NCI-H524 treated with DMSO at 0.1 percent for 48 hours (cell line): ENCODE measurements around the gene UBTD1.
"Not testable (repeated sequence)": the region's sequence is repeated elsewhere in the genome, so short reads cannot be mapped to it uniquely, and the experiment has no call there.

ENCODE experiments used
- DNase-seq: peaks from one replicate; lab custom pipeline; 2025; lab: John Stamatoyannopoulos, UW

UBTD1 gene

DNA sequence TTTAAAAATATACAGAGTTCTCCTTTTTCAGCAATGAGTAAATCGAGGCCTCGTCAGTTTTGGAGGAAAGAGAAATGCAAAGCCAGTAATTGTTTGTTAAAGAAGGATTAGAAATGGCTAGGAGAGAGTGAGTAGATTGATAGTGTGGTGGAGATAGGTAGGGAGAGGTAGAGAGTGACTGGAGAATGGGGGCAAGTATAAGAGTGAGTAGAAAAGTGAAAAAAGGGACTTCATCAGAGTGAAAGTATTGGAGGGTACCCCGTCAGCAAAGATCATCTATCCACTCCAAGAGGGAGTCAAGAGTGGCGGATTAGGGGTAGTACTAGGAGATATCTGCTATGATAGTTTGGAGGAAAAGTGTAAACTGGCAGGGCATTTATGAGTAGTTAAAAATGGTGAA, 64.6 kb downstream of the UBTD1 start:
- no peak for DNase-seq

DNA sequence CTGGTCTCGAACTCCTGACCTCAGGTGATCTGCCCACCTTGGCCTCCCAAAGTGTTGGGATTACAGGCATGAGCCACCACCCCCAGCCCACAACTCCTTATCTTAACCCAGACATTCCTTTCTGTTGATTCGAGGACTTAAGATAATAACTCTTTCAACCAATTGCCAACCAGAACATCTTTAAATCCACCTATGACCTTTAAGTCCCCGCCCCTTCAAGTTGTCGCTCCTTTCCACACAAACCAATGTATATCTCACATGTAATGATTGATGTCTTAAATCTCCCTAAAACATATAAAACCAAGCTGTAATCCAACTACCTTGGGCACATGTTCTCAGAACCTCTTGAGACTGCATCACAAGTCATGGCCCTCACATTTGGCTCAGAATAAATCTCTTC, 66.1 kb downstream of the UBTD1 start:
- DNase-seq = no peak

DNA sequence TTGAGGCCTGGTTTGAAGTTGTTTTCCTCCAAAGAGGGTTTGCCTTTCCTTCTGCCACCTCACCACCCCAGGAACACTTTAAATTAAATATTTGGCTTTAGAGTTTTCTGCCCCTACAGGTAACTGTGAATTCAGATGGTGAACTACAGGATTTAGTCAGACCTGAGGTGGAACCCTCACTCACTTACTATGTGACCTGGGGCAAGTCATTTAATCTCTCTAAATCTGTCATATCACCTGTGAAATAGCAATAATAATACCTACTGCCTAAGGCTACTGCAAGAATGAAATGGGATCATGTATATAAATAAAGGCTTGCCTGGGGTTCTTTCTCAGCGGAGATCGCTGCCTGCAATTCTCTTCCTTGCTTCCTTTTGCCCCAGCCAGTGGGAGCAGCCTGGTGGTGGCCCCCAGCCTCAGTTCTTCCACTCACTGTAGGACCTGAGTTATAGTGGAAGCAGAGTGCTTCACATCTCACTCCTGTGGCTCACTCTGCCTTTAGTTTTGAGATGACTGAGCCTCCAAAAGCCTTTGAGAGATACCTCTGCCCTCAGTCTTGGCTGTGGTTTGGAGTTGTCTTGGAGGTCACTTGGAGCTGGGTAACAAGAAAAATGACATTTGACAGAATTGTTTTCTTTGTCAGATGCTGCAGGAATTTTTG, 67.7 kb downstream of the UBTD1 start:
- DNase-seq = no peak

DNA sequence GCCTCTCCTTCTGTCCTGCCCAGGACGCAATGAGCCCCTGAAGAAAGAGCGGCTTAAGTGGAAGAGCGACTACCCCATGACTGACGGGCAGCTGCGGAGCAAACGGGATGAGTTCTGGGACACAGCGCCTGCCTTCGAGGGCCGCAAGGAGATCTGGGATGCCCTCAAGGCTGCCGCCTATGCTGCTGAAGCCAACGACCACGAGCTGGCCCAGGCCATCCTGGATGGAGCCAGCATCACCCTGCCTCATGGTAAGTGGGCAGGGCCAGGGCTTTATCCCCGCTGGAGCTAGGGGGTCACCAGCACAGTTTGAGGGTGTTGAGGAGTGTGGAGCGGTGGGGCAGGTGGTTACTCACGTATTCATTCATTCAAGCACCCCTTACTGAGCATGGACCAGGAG, 69.2 kb downstream of the UBTD1 start:
- DNase-seq = no peak

DNA sequence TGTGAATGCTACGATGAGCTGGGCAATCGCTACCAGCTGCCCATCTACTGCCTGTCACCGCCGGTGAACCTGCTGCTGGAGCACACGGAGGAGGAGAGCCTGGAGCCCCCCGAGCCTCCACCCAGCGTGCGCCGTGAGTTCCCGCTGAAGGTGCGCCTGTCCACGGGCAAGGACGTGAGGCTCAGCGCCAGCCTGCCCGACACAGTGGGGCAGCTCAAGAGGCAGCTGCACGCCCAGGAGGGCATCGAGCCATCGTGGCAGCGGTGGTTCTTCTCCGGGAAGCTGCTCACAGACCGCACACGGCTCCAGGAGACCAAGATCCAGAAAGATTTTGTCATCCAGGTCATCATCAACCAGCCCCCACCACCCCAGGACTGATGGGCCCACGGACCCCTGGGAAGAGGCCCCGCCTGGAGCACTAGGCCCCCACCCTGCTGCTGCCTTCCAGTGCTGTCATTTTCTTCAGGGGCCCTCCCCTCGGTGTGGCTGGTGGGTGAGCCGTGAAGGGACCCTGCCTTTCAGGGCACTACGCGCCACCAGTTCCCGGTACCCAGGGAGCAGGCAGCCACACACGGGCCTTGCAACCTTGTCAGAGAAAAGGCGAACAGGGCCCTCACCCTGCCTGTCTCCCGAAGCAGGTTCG, 71.5 kb downstream of the UBTD1 start:
- no peak for DNase-seq

DNA sequence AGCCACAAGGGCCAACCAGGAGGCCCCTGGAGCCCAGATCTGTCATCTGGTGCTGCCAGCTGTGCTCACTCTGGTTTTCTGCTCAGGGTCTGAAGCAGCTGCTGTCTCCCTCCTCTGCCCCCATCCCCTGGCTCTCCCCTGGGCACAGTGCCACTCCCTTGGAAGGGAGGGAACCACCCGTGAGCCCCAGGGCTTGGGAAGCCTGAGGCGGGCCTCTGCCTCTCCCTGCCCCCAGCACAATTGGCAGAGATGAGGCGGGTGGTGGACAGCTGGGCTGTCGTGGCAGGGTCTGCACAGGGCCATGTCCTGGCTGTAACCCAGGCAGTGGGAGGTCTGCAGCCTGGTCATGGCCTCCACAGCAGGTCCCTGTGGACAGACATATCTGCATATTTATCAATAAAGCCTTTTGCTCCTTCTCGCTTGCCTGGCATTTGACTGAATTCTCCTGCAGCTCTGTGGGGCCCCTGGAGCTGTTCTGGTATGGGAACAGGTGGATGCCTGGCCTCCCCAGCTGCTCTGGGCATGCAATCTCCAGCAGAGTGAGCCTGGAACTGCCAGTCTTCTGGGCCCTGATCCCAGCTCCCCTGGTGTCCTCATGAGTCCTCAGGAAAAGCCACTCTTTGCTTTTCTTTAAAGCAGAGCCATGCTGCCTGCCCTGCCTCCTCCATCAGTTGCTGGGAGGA, 72.2 kb downstream of the UBTD1 start:
- no peak for DNase-seq

DNA sequence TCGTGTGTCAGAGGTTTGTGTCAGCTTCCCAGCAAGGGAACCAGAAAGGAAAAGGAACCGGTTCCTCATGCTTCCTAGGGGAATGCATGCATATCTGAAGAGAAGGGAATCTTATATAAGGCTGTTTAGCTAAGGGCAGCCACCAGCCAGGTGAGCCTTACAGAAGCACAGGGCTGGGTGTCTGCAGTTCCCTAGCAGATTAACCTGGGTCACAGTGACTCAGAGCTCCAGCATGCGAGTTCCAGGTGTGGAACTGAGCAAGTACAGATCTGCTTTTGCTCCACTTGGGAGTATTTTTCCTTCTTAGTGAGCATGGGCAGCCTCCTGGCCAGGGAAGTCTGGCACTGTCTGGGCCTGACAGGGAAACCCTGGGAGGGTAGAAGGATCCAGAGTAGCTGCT, 72.9 kb downstream of the UBTD1 start:
- no peak for DNase-seq

DNA sequence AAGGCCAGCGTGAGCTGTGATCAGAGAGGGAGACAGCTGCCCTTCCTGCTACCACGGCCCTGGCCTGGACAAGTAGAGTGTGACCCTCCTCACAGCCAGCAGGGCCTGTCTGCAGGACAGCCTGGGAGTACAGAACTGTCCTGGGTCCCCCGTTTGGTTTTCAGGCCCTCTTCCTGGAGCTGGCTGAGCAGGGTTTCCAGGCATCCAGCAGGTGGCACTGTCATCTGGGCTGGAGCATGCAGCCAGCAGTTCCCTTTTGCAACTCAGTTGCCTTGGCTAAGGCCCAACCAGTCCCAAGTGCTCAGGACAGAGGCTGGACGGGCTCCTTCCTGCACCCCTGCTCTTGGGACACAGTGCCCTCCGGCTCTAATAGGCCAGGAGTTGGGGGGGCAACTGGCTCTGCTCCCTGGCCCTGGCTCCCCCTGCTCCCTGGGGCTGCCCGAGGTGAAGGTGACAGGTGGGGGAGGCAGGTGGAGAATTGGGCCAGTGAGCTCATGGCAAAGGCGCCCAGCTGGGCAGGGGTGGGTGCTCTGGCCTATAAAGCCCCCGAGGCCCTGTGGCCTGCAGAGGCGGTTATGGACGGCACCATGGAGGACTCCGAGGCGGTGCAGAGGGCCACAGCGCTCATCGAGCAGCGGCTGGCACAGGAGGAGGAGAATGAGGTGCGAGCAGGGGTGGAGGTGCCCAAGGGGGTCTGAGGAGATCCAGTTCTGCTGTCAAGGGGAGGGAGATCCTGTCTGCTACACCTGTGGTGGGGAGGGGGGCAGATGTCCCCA, 73.7 kb downstream of the UBTD1 start, which contains the start of gene ANKRD2:
Gene ANKRD2, plus strand, starts transcription at position 566 of the 776 bp plus-strand sequence. Its CDS starts 10 bp downstream, at position 576.
- no peak for DNase-seq

DNA sequence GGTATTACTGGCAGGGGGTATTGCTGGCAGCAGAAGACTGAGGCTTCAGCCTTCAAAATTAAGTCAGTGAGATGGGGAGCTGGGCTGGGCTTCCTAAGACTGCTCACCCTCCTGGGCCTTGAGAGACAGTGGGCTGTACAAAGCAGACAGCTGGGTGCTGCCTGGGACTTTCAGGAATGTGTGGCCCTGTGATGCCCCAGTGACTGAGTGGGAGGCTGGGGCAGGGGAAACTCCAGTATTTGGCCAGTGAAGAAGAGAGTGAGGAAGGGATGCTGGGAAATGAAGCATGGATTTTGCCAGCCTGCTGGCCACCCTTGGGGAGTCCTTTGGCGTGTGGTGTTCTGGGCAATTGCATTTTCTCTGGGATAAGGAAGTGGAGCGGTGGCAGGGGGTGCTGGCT, 74.3 kb downstream of the UBTD1 start:
- DNase-seq = no peak

DNA sequence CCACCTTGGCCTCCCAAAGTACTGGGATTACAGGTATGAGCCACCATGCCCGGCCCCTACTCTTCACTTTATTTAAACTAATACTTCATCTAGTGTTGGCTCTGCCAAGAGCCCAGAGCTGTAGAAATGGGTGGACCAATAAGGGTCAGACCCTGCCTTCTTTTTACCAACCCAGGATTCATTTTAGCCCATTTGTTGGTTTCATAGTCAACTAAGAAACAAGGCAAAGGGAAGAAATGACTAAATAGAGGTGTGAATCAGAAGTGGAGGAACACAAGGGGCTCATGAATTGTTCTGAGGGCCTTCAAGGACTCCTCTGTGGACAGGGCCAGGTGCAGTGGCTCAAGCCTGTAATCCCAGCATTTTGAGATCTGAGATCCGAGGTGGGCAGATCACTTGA, 74.9 kb downstream of the UBTD1 start:
- DNase-seq = no peak

DNA sequence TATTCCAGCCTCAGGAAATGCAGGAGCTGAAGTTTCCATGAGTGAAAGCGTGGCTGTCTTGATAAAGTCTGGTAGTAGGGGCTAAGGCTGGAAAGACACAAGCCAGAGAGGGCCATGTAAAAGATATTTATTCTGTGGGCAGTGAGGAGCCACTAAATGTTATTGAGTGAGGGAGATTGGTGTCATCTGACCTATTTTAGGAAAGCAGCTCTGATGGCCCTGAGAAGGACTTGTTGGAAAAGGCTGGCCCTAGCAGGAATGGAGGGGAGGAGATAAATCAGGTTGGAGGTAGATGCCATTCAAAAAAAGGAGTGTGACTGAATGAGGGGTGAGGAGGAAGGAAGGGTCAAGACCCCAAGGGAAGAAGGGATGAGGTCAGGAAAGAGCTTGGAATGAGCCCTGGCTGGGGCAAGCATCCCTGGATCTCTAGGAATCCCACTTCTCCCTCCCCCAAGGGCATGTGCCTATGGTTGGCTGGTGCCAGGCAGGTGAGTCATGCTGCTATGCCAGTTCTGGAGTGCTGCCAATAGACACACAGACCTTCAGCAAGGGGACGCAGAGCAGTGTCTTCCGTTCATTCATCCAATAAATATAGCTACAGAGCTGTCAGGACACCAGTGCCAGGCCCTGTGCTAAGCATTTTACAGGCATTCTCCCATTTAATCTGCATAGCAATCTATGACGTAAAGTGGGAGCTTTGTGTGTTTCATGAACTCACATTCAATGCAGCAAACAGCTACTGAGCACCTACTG, 75.8 kb downstream of the UBTD1 start:
- no peak for DNase-seq

DNA sequence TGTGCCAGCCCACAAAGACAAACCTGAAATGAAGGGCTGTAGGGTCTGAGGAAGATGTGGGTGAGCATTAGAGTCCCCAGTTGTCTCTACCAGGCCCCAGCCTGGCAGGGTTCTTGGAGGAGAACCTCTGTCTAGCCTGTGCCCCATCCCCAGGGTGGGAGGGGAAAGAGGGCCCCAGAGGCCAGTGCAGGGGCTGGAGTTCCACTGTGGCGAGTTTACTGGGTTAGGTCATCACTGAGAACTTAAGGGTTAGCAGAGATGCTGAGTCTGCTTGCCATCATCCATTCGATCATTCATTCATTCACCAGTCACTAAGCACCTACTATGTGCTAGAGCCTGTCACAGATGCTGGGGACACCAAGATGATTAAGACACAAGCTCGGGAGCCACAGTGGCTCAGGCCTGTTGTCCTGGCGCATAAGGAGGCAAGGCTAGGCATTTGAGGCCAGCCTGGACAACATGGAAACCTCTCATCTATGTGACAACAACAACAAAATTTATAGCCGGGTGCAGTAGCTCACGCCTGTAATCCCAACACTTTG, 76.5 kb downstream of the UBTD1 start:
- no peak for DNase-seq

DNA sequence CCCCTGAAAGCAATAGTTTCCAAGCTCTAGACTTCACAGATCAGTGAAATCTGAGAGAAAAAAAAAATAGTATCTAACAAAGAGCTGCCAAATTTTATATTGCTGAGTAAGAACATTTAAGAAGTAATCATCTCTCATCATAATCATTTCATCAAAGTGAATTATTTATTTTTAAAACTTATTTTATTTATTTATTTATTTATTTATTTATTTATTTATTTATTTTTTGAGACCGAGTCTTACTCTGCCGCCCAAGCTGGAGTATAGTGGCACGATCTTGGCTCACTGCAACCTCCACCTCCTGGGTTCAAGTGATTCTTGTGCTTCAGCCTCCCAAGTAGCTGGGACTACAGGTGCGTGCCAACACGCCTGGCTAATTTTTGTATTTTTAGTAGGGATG, 77.8 kb downstream of the UBTD1 start:
- DNase-seq = not testable (repeated sequence)

DNA sequence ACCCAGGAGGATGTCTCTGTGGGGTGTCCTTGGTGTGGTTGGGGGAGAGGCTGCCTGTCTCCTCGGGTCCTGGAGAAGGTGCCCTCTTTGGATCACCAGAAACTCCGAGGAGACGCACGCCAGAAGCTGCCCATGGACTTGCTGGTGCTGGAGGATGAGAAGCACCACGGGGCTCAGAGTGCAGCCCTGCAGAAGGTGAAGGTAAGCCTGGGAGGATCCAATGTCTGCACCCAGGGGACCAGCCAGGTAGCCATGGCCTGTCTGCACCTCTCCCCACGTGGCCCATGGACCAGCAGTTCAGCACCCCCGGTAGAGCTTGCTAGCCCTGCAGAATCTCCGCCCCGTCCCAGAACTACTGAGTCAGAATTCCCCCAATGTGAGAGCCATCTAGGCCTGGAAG, 79.0 kb downstream of the UBTD1 start:
- DNase-seq = no peak

DNA sequence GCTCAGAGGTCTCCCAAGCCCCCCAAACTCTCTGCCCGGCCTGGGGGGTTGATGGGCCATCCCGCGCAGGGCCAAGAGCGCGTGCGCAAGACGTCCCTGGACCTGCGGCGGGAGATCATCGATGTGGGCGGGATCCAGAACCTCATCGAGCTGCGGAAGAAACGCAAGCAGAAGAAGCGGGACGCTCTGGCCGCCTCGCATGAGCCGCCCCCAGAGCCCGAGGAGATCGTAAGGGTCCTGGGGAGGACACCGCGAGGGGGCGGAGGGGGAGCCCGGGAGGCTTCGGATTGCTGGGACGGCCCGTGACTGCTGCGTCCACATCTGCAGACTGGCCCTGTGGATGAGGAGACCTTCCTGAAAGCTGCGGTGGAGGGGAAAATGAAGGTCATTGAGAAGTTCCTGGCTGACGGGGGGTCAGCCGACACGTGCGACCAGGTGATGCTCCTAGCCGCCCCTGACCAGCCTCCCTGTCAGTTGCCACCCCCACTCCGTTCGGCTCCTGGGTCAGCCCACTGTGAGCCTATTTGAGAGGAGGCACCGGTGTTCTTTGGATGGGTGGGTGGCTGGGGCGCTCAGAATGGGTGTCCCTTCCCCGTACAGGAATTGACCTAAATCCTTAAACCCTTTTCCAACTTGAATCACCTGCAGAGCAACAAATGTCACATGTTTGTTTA, 79.6 kb downstream of the UBTD1 start:
- no peak for DNase-seq

DNA sequence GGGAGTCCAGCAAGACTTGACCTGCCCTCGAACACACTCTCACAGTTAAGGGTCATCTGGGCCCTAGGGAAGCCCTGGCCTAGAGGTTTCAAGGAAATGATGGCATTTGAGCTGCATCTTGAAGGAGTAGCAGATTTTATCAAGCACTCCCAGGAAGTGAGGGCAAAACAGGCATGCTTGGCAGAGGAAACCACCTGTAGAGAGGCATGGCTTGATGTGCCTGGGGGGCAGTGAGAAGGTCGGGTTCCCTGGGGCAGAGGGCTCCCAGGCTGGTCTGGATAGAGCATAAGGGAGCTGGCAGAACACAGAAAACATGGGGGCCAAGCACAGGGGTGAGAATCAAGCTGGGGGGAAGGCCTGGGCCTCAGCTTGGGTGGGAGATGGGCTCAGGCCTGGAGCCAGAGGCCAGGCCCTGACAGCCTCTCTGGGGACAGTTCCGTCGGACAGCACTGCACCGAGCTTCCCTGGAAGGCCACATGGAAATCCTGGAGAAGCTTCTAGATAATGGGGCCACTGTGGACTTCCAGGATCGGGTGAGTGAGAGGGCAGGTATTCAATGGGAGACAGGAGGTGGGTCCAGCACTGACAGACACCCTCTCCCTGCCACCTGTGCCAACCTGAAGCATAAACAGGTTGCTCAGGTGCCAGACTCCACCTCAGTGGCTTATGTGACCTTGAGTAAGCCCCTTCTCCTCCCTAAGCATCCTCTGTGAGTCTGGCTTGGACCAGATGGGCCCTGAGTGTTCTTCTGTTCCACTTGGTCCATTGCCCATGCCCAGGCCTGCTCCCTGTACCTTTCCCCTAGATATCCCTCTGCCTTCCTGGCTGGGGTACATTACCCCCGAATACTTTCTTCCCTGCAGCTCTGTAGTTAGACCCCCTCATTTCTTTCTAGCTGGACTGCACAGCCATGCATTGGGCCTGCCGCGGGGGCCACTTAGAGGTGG, 82.0 kb downstream of the UBTD1 start:
- DNase-seq = no peak

DNA sequence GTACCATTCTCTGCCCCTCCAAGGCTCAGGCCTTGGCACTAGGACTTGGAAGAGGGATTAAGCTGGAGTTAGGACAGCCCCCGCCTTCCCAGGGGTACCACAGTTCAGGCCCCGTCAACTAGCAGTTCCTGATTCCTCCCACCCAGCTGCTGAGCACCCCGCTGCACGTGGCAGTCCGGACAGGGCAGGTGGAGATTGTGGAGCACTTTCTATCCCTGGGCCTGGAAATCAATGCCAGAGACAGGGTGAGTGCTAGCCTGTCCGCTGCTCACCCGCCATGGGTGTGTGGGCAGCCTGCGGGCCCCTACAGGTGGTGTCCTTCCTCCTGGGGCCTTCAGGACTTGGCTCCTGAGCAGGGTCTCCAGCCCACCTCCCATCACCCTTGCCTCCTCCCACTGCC, 83.4 kb downstream of the UBTD1 start:
- DNase-seq = no peak

DNA sequence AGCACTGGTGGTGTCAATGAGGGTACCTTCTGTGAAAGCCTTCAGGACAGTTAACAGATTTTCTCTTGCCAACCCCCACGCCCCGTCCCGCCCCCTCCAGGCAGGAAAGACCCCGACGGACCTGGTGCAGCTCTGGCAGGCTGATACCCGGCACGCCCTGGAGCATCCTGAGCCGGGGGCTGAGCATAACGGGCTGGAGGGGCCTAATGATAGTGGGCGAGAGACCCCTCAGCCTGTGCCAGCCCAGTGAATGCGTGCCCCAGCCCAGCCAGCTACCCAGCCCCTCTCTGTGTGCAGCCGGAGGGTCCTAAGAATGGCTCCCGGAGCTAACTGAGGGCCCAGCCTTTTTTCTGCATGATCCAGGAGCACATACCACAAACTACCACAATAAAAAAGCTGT, 84.8 kb downstream of the UBTD1 start:
- DNase-seq = no peak

DNA sequence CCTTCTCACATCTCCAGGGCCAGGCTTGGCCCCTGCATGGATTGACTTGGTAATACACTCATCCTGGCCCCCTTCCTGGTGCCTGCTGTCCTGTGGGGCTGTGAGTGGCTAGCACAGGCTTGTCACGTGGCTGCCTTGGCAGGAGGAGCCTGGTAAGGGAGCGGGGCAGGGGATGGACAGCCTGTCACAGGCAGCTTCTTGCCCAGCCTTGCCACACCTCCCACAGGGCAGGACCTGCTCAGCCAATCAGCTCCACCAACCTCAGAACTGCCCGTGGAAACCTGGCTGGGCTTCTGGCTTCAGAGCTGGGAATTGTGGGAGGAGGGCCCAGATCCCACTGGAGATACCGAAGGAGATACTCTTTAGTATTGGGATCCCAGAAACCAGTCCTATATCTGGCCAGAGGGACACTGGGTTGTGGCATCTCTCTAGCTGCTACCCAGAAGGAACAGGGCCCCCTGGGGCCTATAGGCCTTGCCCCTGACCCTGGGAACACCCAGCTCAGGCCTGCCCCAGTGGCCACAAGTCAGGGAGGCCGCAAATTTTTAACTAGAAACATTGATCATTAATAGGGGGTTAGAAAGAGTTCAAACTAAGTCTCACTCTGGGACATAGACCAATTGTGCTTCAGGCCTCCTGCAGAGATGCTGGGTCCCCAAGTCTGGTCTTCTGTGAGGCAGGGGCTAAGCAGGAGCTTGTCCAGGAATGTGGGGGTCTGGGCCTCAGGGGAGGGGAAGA, 85.5 kb downstream of the UBTD1 start, which contains the start of gene HOGA1:
Gene HOGA1, plus strand, starts transcription at position 330 of the 738 bp plus-strand sequence. Its CDS starts 315 bp downstream, at position 645.
- no peak for DNase-seq
